T47D (cell line): ENCODE data around the gene BHLHA9.
"Not testable (repeated sequence)": the region's sequence is repeated elsewhere in the genome, so short reads cannot be mapped to it uniquely, and the experiment has no call there.

Source experiments
- DNase-seq, 2 experiments: peaks; one replicate each; pipeline versions ENCODE4 v3.0.0 to v3.0.0-alpha.2; 2011 to 2012; ENCODE audit warnings: low read depth in 1 of 2, low spot score in 1 of 2
- JUND ChIP-seq: IDR thresholded peaks from 2 replicates; pipeline ENCODE4 v1.6.1; 2012; ENCODE audit warnings: low read depth
- in situ Hi-C: cut with HindIII; loops from 2 replicates; pipeline ENCODE4 v1.10.0; 2016; ENCODE audit warnings: low sequenced_read_pairs, low pct_unique_long_range_greater_than_20kb

Gene BHLHA9

GRCh38 chr17:1294157-1294717, 24.0 kb downstream of the BHLHA9 start:
- no peak for DNase-seq
- in situ Hi-C loops: no loop called here
- no peak for TF ChIP-seq JUND

GRCh38 chr17:1298606-1299005, 28.4 kb downstream of the BHLHA9 start:
- no peak for DNase-seq
- in situ Hi-C loops: no loop called here
- no peak for TF ChIP-seq JUND

- DNase-seq: no peak
- TF ChIP-seq JUND: no peak
- in situ Hi-C loops: no loop called here
Observed at GRCh38 chr17:1299552-1300370, 29.5 kb downstream of the BHLHA9 start.

GRCh38 chr17:1300371-1300905, 30.2 kb downstream of the BHLHA9 start:
- in situ Hi-C loops: no loop called here
- DNase-seq: no peak
- TF ChIP-seq JUND: no peak

- no peak for TF ChIP-seq JUND
- in situ Hi-C loops: no loop called here
- no peak for DNase-seq
Observed at GRCh38 chr17:1301546-1301945, 31.3 kb downstream of the BHLHA9 start.

- TF ChIP-seq JUND: no peak
- no peak for DNase-seq
- in situ Hi-C loops: no loop called here
Observed at GRCh38 chr17:1302761-1303160, 32.5 kb downstream of the BHLHA9 start.

- in situ Hi-C loops: no loop called here
- no peak for DNase-seq
- TF ChIP-seq JUND: no peak
Observed at GRCh38 chr17:1304522-1304921, 34.3 kb downstream of the BHLHA9 start.

- in situ Hi-C loops: no loop called here
Observed at GRCh38 chr17:1304962-1305563, 34.8 kb downstream of the BHLHA9 start.

GRCh38 chr17:1307829-1308228, 37.6 kb downstream of the BHLHA9 start:
- DNase-seq, in situ Hi-C loops: not testable (repeated sequence)

More at GRCh38 chr17:1304962-1305563, 34.8 kb downstream of the BHLHA9 start:
- no peak for DNase-seq
- no peak for TF ChIP-seq JUND

GRCh38 chr17:1312261-1312870, 42.1 kb downstream of the BHLHA9 start:
- DNase-seq: no peak
- TF ChIP-seq JUND: no peak
- in situ Hi-C loops: no loop called here

GRCh38 chr17:1313270-1314005, 43.2 kb downstream of the BHLHA9 start:
- in situ Hi-C loops: no loop called here
- DNase-seq: no peak
- no peak for TF ChIP-seq JUND

- TF ChIP-seq JUND: no peak
- DNase-seq: no peak
- in situ Hi-C loops: no loop called here
Observed at GRCh38 chr17:1315409-1315808, 45.2 kb downstream of the BHLHA9 start.
